WI38 (cell line): ENCODE data around the gene BTF3L4.

Experiments
- H3K4me3 ChIP-seq: 2 replicates; pipeline ENCODE4 v1.5.1; 2011; ENCODE audit warnings: low read depth, mild to moderate bottlenecking, control low read depth, low read length
- TF ChIP-seq, protein P1 (sequence below): IDR thresholded peaks from 2 replicates; pipeline ENCODE4 v1.5.1; 2012; ENCODE audit warnings: low read depth, mild to moderate bottlenecking, control low read depth, low read length

The BTF3L4 gene

DNA sequence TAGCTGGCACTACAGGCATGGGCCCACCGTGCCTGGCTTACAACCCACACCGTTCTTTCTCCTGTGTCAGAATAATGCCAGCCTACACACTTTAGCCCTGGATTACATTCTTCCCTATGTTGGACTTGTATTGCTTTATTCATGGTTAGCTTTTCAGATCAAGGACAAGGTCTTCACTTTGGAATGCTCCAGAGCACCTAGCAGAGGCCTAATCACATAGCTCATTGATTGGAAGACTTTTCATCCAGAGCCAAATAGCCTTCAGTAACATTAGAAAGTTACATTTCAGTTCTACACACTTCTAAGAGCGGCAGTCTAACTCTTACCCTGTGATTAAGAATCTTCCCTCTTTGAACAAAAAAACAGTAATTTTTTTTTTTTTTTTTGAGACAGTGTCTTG is 56.4 kb downstream of the BTF3L4 start:
- TF ChIP-seq, protein P1, sequence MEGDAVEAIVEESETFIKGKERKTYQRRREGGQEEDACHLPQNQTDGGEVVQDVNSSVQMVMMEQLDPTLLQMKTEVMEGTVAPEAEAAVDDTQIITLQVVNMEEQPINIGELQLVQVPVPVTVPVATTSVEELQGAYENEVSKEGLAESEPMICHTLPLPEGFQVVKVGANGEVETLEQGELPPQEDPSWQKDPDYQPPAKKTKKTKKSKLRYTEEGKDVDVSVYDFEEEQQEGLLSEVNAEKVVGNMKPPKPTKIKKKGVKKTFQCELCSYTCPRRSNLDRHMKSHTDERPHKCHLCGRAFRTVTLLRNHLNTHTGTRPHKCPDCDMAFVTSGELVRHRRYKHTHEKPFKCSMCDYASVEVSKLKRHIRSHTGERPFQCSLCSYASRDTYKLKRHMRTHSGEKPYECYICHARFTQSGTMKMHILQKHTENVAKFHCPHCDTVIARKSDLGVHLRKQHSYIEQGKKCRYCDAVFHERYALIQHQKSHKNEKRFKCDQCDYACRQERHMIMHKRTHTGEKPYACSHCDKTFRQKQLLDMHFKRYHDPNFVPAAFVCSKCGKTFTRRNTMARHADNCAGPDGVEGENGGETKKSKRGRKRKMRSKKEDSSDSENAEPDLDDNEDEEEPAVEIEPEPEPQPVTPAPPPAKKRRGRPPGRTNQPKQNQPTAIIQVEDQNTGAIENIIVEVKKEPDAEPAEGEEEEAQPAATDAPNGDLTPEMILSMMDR = no peak
- H3K4me3 ChIP-seq = no peak overlapping the region

DNA sequence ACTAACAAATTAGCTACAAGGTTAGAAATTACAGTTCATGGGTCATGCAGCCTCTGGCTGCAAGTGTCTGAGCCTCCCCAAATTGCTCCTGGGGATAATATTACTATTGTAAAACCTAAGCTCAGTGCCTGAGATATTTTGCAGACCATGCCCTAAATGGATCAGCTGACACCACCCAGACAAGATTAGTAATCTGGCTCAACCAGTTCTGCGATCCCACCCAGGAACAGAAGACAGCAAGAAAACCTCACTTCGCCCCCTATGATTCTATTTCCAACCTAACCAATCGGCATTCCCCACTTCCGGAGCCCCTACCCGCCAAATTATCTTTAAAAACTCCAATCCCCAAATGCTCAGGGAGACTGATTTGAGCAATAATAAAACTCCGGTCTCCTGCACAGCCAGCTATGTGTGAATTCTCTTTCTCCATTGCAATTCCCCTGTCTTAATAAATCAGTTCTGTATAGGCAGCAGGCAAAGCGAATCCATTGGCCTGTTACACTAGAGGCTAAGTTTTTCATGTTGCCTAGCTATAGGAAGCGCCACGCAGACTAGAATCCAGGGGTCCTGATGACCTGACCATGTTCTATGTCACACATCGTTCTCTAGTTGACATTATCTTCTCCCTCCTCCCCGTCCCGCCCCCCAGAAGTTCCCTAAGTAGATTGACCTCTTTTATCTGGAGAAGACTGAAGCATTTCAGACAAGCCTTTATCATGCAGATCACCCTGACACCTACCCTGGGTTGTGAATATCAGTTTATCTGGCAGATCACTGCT is 63.4 kb downstream of the BTF3L4 start:
- TF ChIP-seq, protein P1 = no peak
- H3K4me3 ChIP-seq = no peak overlapping the region

DNA sequence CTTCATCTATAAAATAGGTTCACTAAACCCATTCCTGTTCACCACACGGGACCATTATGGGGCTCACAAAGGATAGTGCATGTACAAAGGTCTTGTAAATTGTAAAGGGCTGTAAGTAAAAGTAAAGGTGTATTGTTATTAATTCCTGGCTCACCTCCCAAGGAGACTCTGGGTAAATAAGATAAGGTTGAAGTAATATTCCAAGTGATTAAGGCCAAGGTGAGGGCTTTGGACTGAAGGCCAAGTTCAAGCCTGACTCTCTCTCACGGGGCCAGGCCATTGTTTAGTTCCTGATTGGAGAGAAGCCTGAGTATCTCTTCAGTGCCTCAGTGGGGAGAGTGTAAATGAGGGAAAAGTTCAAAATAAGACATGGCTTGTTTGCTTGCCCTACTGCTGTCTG is 66.3 kb downstream of the BTF3L4 start:
- H3K4me3 ChIP-seq = no peak overlapping the region
- TF ChIP-seq, protein P1 = no peak

DNA sequence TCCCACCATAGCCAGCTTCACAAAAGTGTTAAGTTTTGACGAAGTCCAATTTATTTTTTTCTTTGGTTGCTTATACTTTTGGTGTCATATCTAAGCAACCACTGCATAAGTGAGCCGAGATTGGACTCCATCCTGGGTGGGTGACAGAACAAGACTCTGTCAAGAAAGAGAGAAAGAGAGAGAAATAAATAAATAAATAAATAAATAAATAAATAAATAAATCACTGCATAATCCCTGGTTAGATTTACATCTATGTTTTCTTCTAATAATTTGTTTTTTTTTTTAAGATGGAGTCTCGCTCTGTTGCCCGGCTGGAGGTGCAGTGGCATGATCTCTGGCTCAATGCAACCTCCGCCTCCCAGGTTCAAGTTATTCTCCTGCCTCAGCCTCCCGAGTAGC is 67.5 kb downstream of the BTF3L4 start:
- TF ChIP-seq, protein P1 = no peak
- no peak overlapping the region for H3K4me3 ChIP-seq

DNA sequence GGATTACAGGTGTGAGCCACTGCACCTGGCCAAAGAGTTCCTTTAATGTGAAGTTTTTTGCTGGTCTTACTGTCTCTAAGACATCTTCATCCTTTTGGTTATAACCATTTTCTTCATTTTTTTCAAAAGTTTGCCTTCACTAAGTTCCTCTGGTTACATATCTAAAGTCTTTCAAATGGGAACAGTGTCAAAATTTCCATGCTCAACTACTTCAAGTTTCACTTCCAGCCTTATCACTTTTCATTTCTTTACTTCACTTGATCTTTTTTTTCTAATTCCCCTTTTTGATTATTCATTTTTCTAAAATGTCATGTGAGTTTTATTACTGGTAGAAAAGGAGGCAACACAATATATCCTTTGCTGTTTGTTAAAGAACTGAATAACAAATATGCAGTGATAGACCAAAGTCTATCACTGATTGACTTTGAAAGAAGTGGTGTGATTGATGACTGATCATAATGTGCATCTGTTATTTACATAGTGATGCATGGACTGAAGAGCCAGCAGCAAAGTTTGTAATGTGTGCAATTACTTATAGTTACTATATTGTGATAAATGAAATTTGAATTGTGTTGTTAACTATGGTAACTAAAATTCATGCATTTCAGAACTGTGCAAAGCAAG is 69.8 kb downstream of the BTF3L4 start:
- TF ChIP-seq, protein P1 = no peak
- no peak overlapping the region for H3K4me3 ChIP-seq

DNA sequence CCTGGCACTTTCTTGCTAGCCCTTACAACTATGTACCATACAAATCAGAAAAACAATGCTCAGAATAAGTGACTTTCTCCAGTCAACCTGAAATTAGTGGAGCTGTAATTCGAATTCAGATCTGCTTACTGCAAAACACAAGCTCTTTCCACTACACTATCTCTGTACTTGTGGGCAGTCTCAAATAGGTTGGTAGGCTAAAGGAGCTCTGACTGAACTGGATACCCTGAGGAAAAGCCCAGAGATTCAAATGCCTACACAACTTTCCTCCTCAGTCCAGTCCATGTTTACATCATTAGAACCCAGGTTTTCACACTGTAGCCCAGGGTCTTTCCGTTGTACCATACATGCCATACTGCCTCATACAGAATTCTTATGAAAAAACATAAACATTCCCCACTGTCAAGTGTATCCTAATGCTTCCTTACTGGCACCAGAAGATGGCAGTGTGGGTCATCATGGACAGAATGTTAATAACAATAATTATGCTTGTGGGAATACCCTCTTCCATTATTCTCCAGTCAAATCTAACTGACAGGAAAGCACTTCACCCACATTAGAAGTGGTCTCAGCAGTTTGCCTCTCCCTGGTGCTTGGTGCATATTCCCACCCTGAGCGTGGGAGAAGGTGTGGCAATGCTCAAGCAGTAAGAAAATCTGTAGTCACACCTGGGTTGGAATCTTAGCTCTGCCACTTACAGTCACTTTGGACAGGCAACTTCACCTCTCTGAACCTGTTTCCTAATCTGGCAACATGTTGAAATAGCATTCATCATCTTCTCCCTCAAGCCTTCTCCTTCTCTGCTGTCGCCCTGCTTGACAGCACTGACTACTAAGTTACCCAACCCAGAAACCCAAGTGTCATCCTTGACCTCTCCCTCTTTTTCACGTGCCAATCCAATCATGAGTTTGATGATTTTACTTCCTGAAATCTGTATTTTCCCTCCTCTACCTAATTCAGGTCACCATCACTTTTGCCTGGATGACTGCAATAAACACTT is 71.4 kb downstream of the BTF3L4 start:
- TF ChIP-seq, protein P1 = peak; percentile 46; the same call in 1 of the 2 replicates
- no peak overlapping the region for H3K4me3 ChIP-seq
